NB4 (cell line): ENCODE data around the gene RTL1.

Experiments
- DNase-seq: peaks from one replicate; pipeline ENCODE4 v3.0.0; 2010; ENCODE audit warnings: low read depth
- H3K4me3 ChIP-seq: one replicate; pipeline ENCODE4 v1.5.1; 2011; ENCODE audit warnings: mild to moderate bottlenecking, low read depth, low read length, moderate library complexity
- CTCF ChIP-seq: IDR thresholded peaks from one replicate; pipeline ENCODE4 v1.5.1; 2012; ENCODE audit warnings: low read depth, low read length
- MAX ChIP-seq: IDR thresholded peaks from 2 replicates; pipeline ENCODE4 v1.6.1; 2011; ENCODE audit warnings: low read depth, low read length
- MYC ChIP-seq: IDR thresholded peaks from 2 replicates; pipeline ENCODE4 v1.6.1; 2011; ENCODE audit warnings: low read depth, low read length
- POLR2A ChIP-seq: IDR thresholded peaks from 2 replicates; pipeline ENCODE4 v1.6.1; 2011; ENCODE audit warnings: mild to moderate bottlenecking; ENCODE audit not compliant: insufficient read length; ENCODE audit errors: extremely low read depth

RTL1 gene

GRCh38 chr14:100875126-100875525 lies 28.4 kb downstream of the RTL1 start:
- no peak for TF ChIP-seq MAX
- TF ChIP-seq CTCF: no peak
- no peak for TF ChIP-seq MYC
- TF ChIP-seq POLR2A: no peak
- no peak overlapping the region for H3K4me3 ChIP-seq
- no peak for DNase-seq

- no peak for DNase-seq
- TF ChIP-seq MYC: no peak
- no peak for TF ChIP-seq CTCF
- no peak for TF ChIP-seq POLR2A
- no peak for TF ChIP-seq MAX
- no peak overlapping the region for H3K4me3 ChIP-seq
These were observed 29.0 kb downstream of the RTL1 start for GRCh38 chr14:100874411-100875091.

GRCh38 chr14:100874051-100874410 lies 29.5 kb downstream of the RTL1 start:
- H3K4me3 ChIP-seq: no peak overlapping the region
- TF ChIP-seq POLR2A: no peak
- TF ChIP-seq MAX: no peak
- TF ChIP-seq MYC: no peak
- no peak for TF ChIP-seq CTCF
- DNase-seq: no peak

DNA sequence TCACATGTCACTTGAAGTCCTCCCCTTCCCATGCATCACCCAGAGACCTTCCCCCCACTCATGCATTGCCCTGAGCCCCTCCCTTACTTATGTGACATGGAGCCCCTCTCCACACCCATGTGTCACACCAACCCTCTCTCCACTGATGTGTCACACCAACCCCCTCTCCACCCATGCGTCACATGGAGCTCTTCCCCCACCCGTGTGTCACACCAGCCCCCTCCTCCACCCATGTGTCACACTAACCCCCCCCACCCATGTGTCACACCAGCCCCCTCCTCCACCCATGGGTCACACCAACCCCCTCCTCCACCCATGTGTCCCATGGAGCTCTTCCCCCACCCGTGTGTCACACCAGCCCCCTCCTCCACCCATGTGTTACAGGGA lies 30.4 kb downstream of the RTL1 start:
- TF ChIP-seq CTCF (no peak), MYC (no peak), MAX (no peak), POLR2A (no peak)
- H3K4me3 ChIP-seq: no peak overlapping the region
- no peak for DNase-seq

DNA sequence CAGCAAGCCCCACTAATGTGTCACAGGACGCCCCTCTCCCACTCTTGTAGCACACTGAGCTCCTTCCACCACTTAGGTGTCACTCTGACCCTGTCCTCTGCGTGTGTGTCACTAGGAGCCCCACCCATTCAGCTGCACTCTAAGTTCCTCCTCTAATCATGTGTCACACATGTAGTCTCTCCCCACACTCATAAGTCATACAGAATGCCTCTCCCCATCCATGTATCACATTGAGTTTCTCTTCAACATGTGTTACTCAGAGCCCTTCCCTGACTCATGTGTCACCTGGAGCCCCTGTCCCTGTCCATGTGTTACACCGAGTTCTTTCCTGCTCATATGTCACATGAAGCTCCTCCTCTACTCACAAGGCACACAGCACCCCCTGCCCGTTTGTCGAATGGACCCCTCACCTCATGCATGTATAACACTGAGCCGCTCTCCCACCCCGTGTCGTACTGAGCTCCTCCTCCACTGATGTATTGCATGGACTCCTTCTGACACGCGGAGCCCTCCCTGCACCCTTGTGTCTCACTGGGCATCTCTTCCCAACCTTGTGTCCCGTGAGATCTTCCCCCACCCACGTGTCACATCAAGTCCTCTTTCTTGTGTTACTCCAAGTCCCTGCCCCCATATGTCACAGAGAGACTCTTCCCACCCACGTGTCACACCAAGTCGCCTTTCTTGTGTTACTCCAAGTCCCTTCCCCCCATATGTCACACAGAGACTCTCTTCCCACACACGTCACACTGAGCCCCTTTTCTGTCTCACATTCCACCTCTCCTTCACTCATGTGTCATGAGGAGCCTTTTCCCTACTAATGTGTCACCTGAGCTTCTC lies 31.0 kb downstream of the RTL1 start:
- peak; percentile 10; the same call in 1 of the 2 replicates for TF ChIP-seq MAX
- no peak for TF ChIP-seq POLR2A
- no peak for DNase-seq
- no peak overlapping the region for H3K4me3 ChIP-seq
